MCF 10A (cell line): Measurements from ENCODE around the gene WNK4. TPM values are rescaled to one million over a fixed set of nuclear protein-coding genes. Genes with fewer than 3 reads are reported as not detected.

Source experiments
- BruUV-seq: library from RNA; stranded (reverse); fragments of 400-500 nt; replicated peaks from 2 replicates; lab custom pipeline; 2021; lab: Mats Ljungman, UMichigan
- CTCF ChIA-PET: fragments of 300-600 bp; sonication (Branson Sonifier 250); formaldehyde crosslinking; extraction: SDS; loops from one replicate; lab custom pipeline; 2021; ENCODE audit warnings: antibody characterized with exemption, inconsistent platforms; lab: Yijun Ruan, JAX
- POLR2A ChIA-PET: fragments of 300-600, 350-650 bp; sonication (Branson Sonifier 250); formaldehyde crosslinking; extraction: SDS; loops from one replicate; lab custom pipeline; 2020; ENCODE audit warnings: antibody characterized with exemption, inconsistent platforms; lab: Yijun Ruan, JAX
- DNase-seq: peaks from one replicate; pipeline ENCODE4 v3.0.0-alpha.2; 2018; ENCODE audit not compliant: unreplicated experiment
- H3K27ac Mint-ChIP-seq: one replicate; pipeline ENCODE4 v1.8.0; 2022; ENCODE audit warnings: mild to moderate bottlenecking, low read depth, mixed read lengths; ENCODE audit not compliant: unreplicated experiment
- H3K27me3 Mint-ChIP-seq: one replicate; pipeline ENCODE4 v1.8.0; 2022; ENCODE audit warnings: mixed read lengths; ENCODE audit not compliant: insufficient read depth, unreplicated experiment
- H3K36me3 Mint-ChIP-seq: one replicate; pipeline ENCODE4 v1.8.0; 2022; ENCODE audit warnings: mild to moderate bottlenecking, moderate library complexity, mixed read lengths; ENCODE audit not compliant: insufficient read depth, unreplicated experiment
- H3K4me1 Mint-ChIP-seq: one replicate; pipeline ENCODE4 v1.8.0; 2022; ENCODE audit warnings: mixed read lengths; ENCODE audit not compliant: insufficient read depth, unreplicated experiment
- H3K4me3 Mint-ChIP-seq: one replicate; pipeline ENCODE4 v1.8.0; 2022; ENCODE audit warnings: mild to moderate bottlenecking, moderate library complexity, mixed read lengths; ENCODE audit not compliant: unreplicated experiment
- H3K9me3 Mint-ChIP-seq: one replicate; pipeline ENCODE4 v1.8.0; 2022; ENCODE audit warnings: mixed read lengths; ENCODE audit not compliant: unreplicated experiment
- CTCF ChIP-seq: fragments of 200-600 bp; IDR thresholded peaks from one replicate; pipeline ENCODE4 v1.8.0; 2022; ENCODE audit warnings: antibody characterized with exemption, mild to moderate bottlenecking; ENCODE audit not compliant: unreplicated experiment
- intact Hi-C: fragments of 100-400 bp; cut with micrococcal nuclease; formaldehyde crosslinking; loops from 2 replicates; pipeline ENCODE4 v1.14.1; 2022
- total RNA-seq: library from RNA; stranded (reverse); gene quantifications from 2 replicates; pipeline ENCODE4 v1.2.3, GENCODE V29; 2022

WNK4 gene
- total RNA-seq, 1 experiment from 2014 or later = 2.3 TPM

GRCh38 chr17:42832934-42833766, 52.7 kb downstream of the WNK4 start, which contains the start of gene PSME3:
Gene PSME3 (plus strand): TSS chr17:42833397. CDS start chr17:42833632, 235 bp downstream.
- H3K27me3 Mint-ChIP-seq = no peaks in the 10 kb centered on the region
- H3K9me3 Mint-ChIP-seq = no peaks in the 10 kb centered on the region
- TSS peak; percentile 75 for BruUV-seq
- H3K4me3 Mint-ChIP-seq = peak within 1 kb of the TSS; percentile 96
- ChIA-PET POLR2A (interaction anchor here (0.5 to 5.5 kb wide), 34 partner anchors 9 to 1176 kb away, joined by 3 to 128 read pairs (median 3); partner anchors contain the start of genes BECN1, BRCA1, CNTD1 and COA3), CTCF (interaction anchor here (0.6 to 3.8 kb wide), 9 partner anchors 9 to 529 kb away, joined by 3 to 18 read pairs (median 4); partner anchors contain the start of gene BECN1)
- intact Hi-C loops = no loop called here
- no peak for TF ChIP-seq CTCF
- peak; percentile 87 for DNase-seq
- peak within 1 kb of the TSS; percentile 99 for H3K27ac Mint-ChIP-seq
- H3K36me3 Mint-ChIP-seq = peaks cover 33% of the 10 kb centered on the region
- H3K4me1 Mint-ChIP-seq = peaks cover 25% of the 10 kb centered on the region

- Mint-ChIP-seq H3K4me3 (peak overlapping the region; percentile 96), H3K4me1 (peaks cover 25% of the 10 kb centered on the region), H3K27ac (peak overlapping the region; percentile 99), H3K36me3 (peaks cover 40% of the 10 kb centered on the region), H3K27me3 (no peaks in the 10 kb centered on the region), H3K9me3 (no peaks in the 10 kb centered on the region)
- DNase-seq = no peak
- CTCF ChIA-PET = interaction anchor here (0.6 to 3.8 kb wide), 8 partner anchors 9 to 321 kb away, joined by 3 to 18 read pairs (median 4); partner anchors contain the start of gene BECN1
- BruUV-seq = TSS peak; percentile 56
- POLR2A ChIA-PET = interaction anchor here (0.6 to 5.5 kb wide), 25 partner anchors 11 to 1175 kb away, joined by 3 to 128 read pairs (median 4); partner anchors contain the start of genes BECN1, BRCA1, NAGLU and PSMC3IP
- TF ChIP-seq CTCF = no peak
- intact Hi-C loops = no loop called here
Observed at GRCh38 chr17:42833767-42834422, 53.5 kb downstream of the WNK4 start.

- Mint-ChIP-seq H3K9me3 (no peaks in the 10 kb centered on the region), H3K4me1 (peaks cover 25% of the 10 kb centered on the region), H3K4me3 (peak overlapping the region; percentile 96), H3K27ac (peak overlapping the region; percentile 99), H3K27me3 (no peaks in the 10 kb centered on the region), H3K36me3 (peaks cover 58% of the 10 kb centered on the region)
- intact Hi-C loops = no loop called here
- TF ChIP-seq CTCF = no peak
- no TSS peak for BruUV-seq
- DNase-seq = no peak
- CTCF ChIA-PET = interaction anchor here (0.6 to 3.8 kb wide), 6 partner anchors 12 to 190 kb away, joined by 3 to 18 read pairs (median 3); partner anchors contain the start of gene BECN1
- POLR2A ChIA-PET = interaction anchor here (0.7 to 5.5 kb wide), 6 partner anchors 9 to 163 kb away, joined by 3 to 128 read pairs (median 6); partner anchors contain the start of genes AOC2, BECN1 and RPL27
Observed at GRCh38 chr17:42835732-42836131, 55.3 kb downstream of the WNK4 start.
